HepG2 (cell line): ENCODE data around the gene GSK3A. TPM values are rescaled to one million over a fixed set of nuclear protein-coding genes. Genes with fewer than 3 reads are reported as not detected.

Source experiments
- BRD4 ChIP-seq: sonication (generic); formaldehyde crosslinking; IDR thresholded peaks from 2 replicates; pipeline ENCODE4 v1.4.0; 2020; ENCODE audit warnings: missing genetic modification reagents
- ISL2 ChIP-seq: sonication (generic); formaldehyde crosslinking; IDR thresholded peaks from 2 replicates; pipeline ENCODE4 v1.5.0; 2020; ENCODE audit warnings: missing genetic modification reagents
- MXD3 ChIP-seq: IDR thresholded peaks from 2 replicates; pipeline ENCODE4 v1.6.1; 2016; ENCODE audit warnings: mild to moderate bottlenecking, missing biosample characterization, missing genetic modification reagents
- NFKBIZ ChIP-seq: IDR thresholded peaks from 2 replicates; pipeline ENCODE4 v1.6.1; 2018; ENCODE audit warnings: missing genetic modification reagents, missing compliant biosample characterization
- NKX3-1 ChIP-seq: sonication (generic); formaldehyde crosslinking; IDR thresholded peaks from 2 replicates; pipeline ENCODE4 v1.5.0; 2020; ENCODE audit warnings: missing genetic modification reagents
- RXRA ChIP-seq: sonication (generic); formaldehyde crosslinking; IDR thresholded peaks from 2 replicates; pipeline ENCODE4 v1.5.1; 2020; ENCODE audit warnings: missing genetic modification reagents
- TBX2 ChIP-seq: sonication (generic); formaldehyde crosslinking; IDR thresholded peaks from 2 replicates; pipeline ENCODE4 v1.5.0; 2020; ENCODE audit warnings: missing genetic modification reagents, mild to moderate bottlenecking, borderline replicate concordance
- TFDP2 ChIP-seq: sonication (generic); formaldehyde crosslinking; IDR thresholded peaks from 2 replicates; pipeline ENCODE4 v1.4.0; 2020; ENCODE audit warnings: missing genetic modification reagents
- XRCC5 ChIP-seq: fragments of 200-400 bp; formaldehyde crosslinking; optimal IDR thresholded peaks from 2 replicates; pipeline ENCODE3; 2017; ENCODE audit warnings: mild to moderate bottlenecking, low read length
- ZNF225 ChIP-seq: sonication (generic); formaldehyde crosslinking; IDR thresholded peaks from 2 replicates; pipeline ENCODE4 v1.4.0; 2020; ENCODE audit warnings: mild to moderate bottlenecking, missing genetic modification reagents
- ZNF337 ChIP-seq: sonication (generic); formaldehyde crosslinking; IDR thresholded peaks from 2 replicates; pipeline ENCODE4 v1.5.1; 2020; ENCODE audit warnings: missing genetic modification reagents, low read depth, mild to moderate bottlenecking, borderline replicate concordance
- ZNF441 ChIP-seq: sonication (generic); formaldehyde crosslinking; IDR thresholded peaks from 2 replicates; pipeline ENCODE4 v1.7.0; 2021; ENCODE audit warnings: missing genetic modification reagents, borderline replicate concordance
- ZNF558 ChIP-seq: sonication (generic); formaldehyde crosslinking; IDR thresholded peaks from 2 replicates; pipeline ENCODE4 v1.9.0; 2022; ENCODE audit warnings: mild to moderate bottlenecking, missing genetic modification reagents, borderline replicate concordance
- ZNF674 ChIP-seq: sonication (generic); formaldehyde crosslinking; IDR thresholded peaks from 2 replicates; pipeline ENCODE4 v1.5.0; 2020; ENCODE audit warnings: low read depth, mild to moderate bottlenecking, missing genetic modification reagents
- ZNF777 ChIP-seq: sonication (generic); formaldehyde crosslinking; IDR thresholded peaks from 2 replicates; pipeline ENCODE4 v1.4.0; 2020; ENCODE audit warnings: missing genetic modification reagents
- ZNF782 ChIP-seq: sonication (generic); formaldehyde crosslinking; IDR thresholded peaks from 2 replicates; pipeline ENCODE4 v1.4.0; 2020; ENCODE audit warnings: missing genetic modification reagents, mild to moderate bottlenecking, borderline replicate concordance
- ZSCAN21 ChIP-seq: sonication (generic); formaldehyde crosslinking; IDR thresholded peaks from 2 replicates; pipeline ENCODE4 v1.8.0; 2022; ENCODE audit warnings: mild to moderate bottlenecking, missing genetic modification reagents, moderate library complexity, borderline replicate concordance
- polyA plus RNA-seq, 8 experiments: library from polyadenylated mRNA; depleted of rRNA in 3 of 8; stranded (reverse) in 7 of 8; unstranded in 1 of 8; fragments of >200 nt; fragmentation: Illumina TruSeq in 4 of 8; extraction: Trizol in 4 of 8; gene quantifications; 2 replicates each; pipeline versions ENCODE4 v1.2.1 to v1.2.3, GENCODE V29; 2011 to 2016; ENCODE audit warnings: low read depth in 4 of 8, missing spikeins in 1 of 8, mixed read lengths in 1 of 8; ENCODE audit not compliant: insufficient read depth in 1 of 8
- total RNA-seq, 5 experiments: library from RNA; depleted of rRNA; stranded (reverse); fragments of >200 nt; fragmentation: Illumina TruSeq; extraction: Trizol; gene quantifications; 2 replicates each; pipeline ENCODE4 v1.2.3, GENCODE V29; 2016; ENCODE audit warnings: low read depth in 1 of 5
- TF ChIP-seq, protein P1 (sequence below): sonication (generic); formaldehyde crosslinking; IDR thresholded peaks from 2 replicates; pipeline ENCODE4 v1.5.0; 2020; ENCODE audit warnings: missing genetic modification reagents

The GSK3A gene
- total and polyA plus RNA-seq, 2 of the 13 experiments (the other 11 are each of a cell fraction or from before 2014, with no cell fraction given): 16.9 to 52.5 TPM

- TF ChIP-seq MXD3 (CRISPR knock-in tag) (peak; percentile 16; the same call in 1 of the 2 replicates), ZSCAN21 (CRISPR knock-in tag) (peak; percentile 34; the same call in 1 of the 2 replicates), ZNF441 (peak; percentile 9; the same call in 1 of the 2 replicates), ISL2 (CRISPR knock-in tag) (0 out of 2 replicates have a peak, but pooled peaks have one; percentile 37), NFKBIZ (CRISPR knock-in tag) (0 out of 2 replicates have a peak, but pooled peaks have one; percentile 22), NKX3-1 (CRISPR knock-in tag) (0 out of 2 replicates have a peak, but pooled peaks have one; percentile 10), ZNF337 (CRISPR knock-in tag) (no peak), ZNF782 (CRISPR knock-in tag) (peak; percentile 34; the same call in 1 of the 2 replicates), BRD4 (no peak), RXRA (0 out of 2 replicates have a peak, but pooled peaks have one; percentile 9), TBX2 (CRISPR knock-in tag) (peak; percentile 7; the same call in 1 of the 2 replicates), ZNF558 (CRISPR knock-in tag) (0 out of 2 replicates have a peak, but pooled peaks have one; percentile 17), ZNF674 (CRISPR knock-in tag) (peak; percentile 78; the same call in 1 of the 2 replicates), ZNF225 (0 out of 2 replicates have a peak, but pooled peaks have one; percentile 22), ZNF777 (CRISPR knock-in tag) (0 out of 2 replicates have a peak, but pooled peaks have one; percentile 31), XRCC5 (peak; percentile 37), TFDP2 (CRISPR knock-in tag) (0 out of 2 replicates have a peak, but pooled peaks have one; percentile 21)
- TF ChIP-seq, protein P1, sequence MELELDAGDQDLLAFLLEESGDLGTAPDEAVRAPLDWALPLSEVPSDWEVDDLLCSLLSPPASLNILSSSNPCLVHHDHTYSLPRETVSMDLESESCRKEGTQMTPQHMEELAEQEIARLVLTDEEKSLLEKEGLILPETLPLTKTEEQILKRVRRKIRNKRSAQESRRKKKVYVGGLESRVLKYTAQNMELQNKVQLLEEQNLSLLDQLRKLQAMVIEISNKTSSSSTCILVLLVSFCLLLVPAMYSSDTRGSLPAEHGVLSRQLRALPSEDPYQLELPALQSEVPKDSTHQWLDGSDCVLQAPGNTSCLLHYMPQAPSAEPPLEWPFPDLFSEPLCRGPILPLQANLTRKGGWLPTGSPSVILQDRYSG (CRISPR knock-in tag): 0 out of 2 replicates have a peak, but pooled peaks have one; percentile 12
- TF ChIP-seq, all 625 proteins: peak for 65
These were observed 25.5 kb downstream of the GSK3A start (continued) for GRCh38 chr19:42216653-42217519.
